ENCODE data around the gene PSMA1.
A peak's percentile ranks its signal among the peaks of the same experiment; 100 is the strongest.
"Not testable (repeated sequence)": the region's sequence is repeated elsewhere in the genome, so short reads cannot be mapped to it uniquely, and the experiment has no call there.

PSMA1 gene

DNA sequence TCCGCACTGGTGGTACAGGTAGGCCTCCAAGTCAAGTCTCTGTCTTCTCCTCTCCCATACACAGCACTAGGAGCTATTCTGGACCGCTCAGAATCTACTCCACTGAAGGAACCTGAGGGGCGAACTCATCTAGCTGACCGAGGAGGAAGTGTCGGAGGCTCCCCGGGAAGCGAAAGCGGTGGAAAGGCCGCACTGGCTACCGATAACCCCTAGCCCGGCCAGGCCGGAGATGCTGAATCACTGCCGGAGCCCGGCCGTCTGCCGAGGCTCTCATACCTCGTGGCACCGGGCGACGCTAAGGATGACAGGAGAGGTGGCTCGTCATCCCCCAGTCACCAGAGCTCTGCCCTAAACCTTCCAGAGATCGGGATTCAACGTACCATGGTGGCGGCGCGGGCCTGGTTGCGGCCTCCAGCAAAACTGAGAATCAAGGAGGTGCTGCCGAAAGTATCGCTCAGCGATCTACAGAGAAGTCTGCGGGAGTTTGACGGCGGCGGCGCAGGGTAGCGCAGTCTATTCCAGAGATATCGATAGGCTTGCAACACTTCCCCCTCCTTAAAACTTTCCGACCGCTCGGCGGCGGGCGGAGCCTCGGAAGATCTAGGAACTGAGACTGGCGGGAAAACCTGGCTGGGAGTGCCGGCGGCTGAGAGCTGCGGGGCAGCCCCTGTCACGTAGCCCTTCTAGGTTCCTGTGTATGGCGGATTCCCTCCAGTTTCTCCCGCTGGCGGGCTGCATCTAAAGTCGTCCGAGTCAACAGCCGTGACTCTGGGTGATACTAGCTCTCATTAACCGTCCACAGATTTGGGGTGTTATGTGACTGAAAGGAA, at the start of gene PSMA1:
Gene PSMA1, minus strand, starts transcription at position 470 of the 830 bp plus-strand sequence. Its CDS starts 87 bp downstream, at position 383.
- DNase-seq: peak; percentile 99

GRCh38 chr11:14569516-14569915, 49.3 kb upstream of the PSMA1 start:
- DNase-seq: not testable (repeated sequence)

- no peak for DNase-seq
Measured at GRCh38 chr11:14567064-14567651, 47.0 kb upstream of the PSMA1 start.

- no peak for DNase-seq
Measured at GRCh38 chr11:14566331-14567063, 46.3 kb upstream of the PSMA1 start.

- DNase-seq: no peak
Measured at GRCh38 chr11:14565845-14566244, 45.7 kb upstream of the PSMA1 start.

- DNase-seq: no peak
Measured at GRCh38 chr11:14555818-14556217, 35.6 kb upstream of the PSMA1 start.

GRCh38 chr11:14554959-14555358, 34.8 kb upstream of the PSMA1 start:
- DNase-seq: no peak

DNA sequence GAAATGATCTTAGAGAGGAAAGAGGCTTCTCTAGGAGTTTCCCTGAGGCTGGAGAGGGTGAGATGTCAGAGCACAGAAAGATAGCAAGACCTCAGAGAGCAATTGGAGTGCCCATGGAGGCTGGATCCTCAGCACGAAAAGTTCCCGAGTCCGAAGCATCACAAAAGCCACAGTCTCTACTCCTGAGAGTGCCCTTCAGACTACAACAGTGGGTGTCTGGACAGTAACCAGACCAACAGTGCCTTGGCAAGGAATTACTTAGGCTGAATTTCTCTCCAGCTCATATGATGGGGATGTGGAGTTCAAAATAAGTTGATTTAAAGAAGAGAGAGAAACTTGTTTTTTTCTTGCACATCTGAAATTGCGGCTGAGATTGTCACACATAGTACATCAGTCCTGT, 31.9 kb upstream of the PSMA1 start:
- no peak for DNase-seq

DNA sequence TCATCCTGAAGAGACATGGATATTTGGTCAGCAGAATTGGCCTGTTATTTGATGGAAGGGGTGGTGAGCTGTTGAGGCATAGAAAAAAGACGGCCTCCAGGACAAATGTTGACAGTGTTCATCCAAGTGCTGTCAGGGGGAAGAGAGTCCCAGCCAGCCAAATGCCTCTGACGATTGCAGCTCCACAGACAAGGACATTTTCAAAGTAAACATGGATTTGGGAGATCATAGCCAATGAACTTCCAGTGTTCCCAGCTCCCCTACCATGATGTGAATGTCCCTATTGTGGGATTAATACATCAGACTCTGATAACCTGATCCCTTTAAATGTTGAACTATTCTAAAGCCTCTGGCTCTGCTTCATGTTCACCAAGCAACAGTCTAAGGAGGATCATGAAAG, 31.2 kb upstream of the PSMA1 start:
- no peak for DNase-seq

- DNase-seq: no peak
Measured at GRCh38 chr11:14549891-14550290, 29.7 kb upstream of the PSMA1 start.

- DNase-seq: no peak
Measured at GRCh38 chr11:14547440-14547839, 27.3 kb upstream of the PSMA1 start.

DNA sequence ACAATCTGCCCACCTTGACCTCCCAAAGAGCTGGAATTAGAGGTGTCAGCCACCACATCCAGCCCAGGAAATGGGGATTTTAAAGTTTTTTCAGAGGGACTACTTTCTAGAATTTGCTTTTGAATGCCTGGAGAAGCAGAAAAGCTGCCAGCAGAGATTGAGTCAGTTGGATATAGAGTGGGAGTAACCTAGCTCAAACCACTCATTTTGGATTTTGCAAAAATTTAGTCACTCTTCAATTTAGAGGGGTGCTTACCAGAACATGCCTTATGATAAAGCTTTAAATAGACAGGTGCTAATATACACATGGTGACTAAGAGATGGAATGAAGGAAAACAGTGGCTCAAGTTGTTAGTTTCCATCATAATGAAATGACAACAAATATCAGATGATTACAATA, 26.5 kb upstream of the PSMA1 start:
- DNase-seq: no peak

DNA sequence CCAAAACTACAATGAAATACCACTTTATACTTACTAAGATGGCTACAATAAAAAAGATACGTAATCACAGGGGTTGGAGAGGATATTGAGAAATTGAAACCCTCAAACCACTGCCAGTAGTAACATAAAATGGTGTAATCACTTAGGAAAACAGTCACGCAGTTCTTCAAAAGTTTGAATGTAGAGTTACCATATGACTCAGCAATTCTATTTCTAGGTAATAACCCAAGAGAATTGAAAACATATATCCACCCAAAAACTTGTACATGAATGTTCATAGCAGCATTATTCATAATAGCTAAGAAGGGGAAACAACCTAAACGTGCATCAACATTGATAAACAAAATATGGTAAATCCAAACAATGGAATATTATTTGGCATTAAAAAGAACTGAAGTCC, 24.4 kb upstream of the PSMA1 start:
- no peak for DNase-seq

DNA sequence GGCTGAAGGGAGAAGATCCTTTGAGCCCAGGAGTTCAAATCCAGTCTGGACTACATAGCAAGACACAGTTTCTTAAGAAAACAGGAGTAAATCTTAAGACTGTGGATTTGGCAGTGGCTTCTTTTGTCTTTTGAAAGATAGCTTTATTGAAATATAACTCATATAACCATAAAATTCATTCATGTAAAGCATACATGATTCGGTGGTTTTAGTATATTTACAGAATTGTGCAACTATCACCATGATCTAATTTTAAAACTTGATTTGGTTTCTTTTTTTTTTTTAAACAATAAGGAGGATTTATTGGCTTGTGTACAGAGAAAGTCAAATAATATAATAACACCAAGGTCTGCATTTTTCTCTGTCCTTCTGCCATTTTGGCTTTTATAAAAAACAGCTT, 23.1 kb upstream of the PSMA1 start:
- no peak for DNase-seq

DNA sequence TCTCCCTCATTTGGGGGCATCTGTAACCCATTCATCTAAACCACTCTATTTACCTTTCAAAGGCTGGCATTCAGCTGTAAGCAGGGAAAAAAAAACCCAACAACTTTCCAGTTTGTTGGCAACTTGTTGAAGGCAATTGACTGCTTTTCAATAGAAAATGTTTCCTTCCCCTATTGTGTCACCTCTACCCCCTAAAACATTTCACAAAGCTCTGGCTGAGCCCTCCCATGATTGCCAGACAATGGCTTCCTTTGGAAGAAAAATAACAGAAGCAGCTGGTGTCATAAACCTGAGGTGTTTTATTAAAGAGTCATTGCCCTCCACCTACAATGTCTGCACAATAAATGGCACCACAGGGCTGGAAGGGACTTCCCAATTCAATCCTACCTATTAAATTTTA, 22.1 kb upstream of the PSMA1 start:
- no peak for DNase-seq

- no peak for DNase-seq
Measured at GRCh38 chr11:14541192-14541947, 21.2 kb upstream of the PSMA1 start.

DNA sequence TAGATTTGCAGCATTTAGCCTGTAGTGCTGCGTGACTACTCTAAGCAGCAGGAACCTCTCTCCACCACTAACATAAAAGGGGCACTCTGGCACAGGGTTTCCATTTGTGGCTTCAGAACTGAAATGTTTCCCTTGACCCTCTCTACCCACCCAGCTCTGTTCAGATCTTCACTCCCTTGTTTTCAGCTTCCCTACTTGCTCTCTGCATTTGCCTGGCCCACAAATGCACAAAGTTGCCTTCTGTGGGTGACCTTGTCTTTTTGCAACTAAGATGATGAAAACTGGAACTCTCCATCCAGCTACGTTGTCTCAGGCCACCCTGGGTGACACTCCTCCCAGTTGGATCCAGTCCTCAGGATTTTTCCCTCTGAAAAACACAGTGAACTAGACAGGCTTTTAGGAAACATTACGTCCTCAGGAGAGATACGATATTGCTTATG, 19.8 kb upstream of the PSMA1 start:
- DNase-seq: no peak

DNA sequence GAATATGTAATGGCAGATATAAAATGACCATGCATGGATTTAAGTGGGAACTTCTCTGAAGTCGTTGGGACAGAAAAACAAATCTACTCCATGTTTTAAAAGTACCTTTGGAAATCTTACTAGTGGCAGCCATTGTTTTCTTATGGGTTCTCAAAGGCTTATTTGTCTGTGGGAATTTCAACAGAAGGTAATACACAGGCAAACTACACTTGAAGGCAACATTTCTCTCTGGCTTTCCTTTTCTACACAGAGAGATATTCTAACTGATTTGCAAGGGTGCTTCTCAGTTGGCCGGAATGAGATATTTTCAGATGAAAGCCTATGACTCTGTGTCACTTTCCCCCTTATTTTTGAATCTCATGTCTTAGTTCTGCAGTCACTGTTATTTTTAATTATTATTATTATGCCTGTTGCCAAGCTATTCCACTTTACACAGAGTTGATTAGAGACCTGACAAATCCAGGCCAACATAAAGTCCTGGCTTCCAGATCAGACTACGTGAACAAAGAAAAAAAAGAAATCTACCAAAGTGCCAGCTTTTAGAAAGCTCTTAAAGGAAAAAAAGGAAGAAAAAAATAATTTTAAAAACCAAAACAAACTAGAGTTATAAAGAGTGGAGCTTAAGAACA, 18.9 kb upstream of the PSMA1 start:
- DNase-seq: no peak

GRCh38 chr11:14538271-14538925, 18.2 kb upstream of the PSMA1 start:
- no peak for DNase-seq

- no peak for DNase-seq
Measured at GRCh38 chr11:14537134-14537599, 17.0 kb upstream of the PSMA1 start.

GRCh38 chr11:14535166-14535565, 15.0 kb upstream of the PSMA1 start:
- DNase-seq: not testable (repeated sequence)

- no peak for DNase-seq
Measured at GRCh38 chr11:14529951-14530350, 9.8 kb upstream of the PSMA1 start.
